K562 (cell line): ENCODE measurements around the gene GRM2. TPM values are rescaled to one million over a fixed set of nuclear protein-coding genes. Genes with fewer than 3 reads are reported as not detected.
A peak's percentile ranks its signal among the peaks of the same experiment; 100 is the strongest.

ENCODE experiments used
- ATAC-seq: fragments of 200-7000 bp; cut with Tn5 transposase; 3 replicates; pipeline ENCODE4 v1.9.1; 2020; ENCODE audit warnings: moderate library complexity
- BruUV-seq: library from RNA; stranded (reverse); fragments of 400-500 nt; replicated peaks from 2 replicates; lab custom pipeline; 2021; lab: Mats Ljungman, UMichigan
- CTCF ChIA-PET: fragments of 300-600 bp; formaldehyde crosslinking; extraction: SDS; loops from one replicate; lab custom pipeline; 2021; ENCODE audit warnings: low intra/inter-chr PET ratio; lab: Yijun Ruan, JAX
- POLR2A ChIA-PET: fragments of 300-600, 350-650 bp; sonication (Branson Sonifier 250); formaldehyde crosslinking; extraction: SDS; loops from one replicate; lab custom pipeline; 2021; ENCODE audit warnings: antibody characterized with exemption, inconsistent platforms; lab: Yijun Ruan, JAX
- DNase-seq, 4 experiments: peaks; one replicate each; pipeline versions ENCODE4 v3.0.0 to v3.0.0-alpha.2; 2011 to 2018; ENCODE audit warnings: low spot score in 3 of 4, mixed read lengths in 3 of 4; ENCODE audit errors: extremely low read depth in 1 of 4
- FAIRE-seq: peaks from 2 replicates; lab custom pipeline; 2011; peaks lifted over from hg19 to GRCh38; lab: Jason Lieb, UNC
- H2AFZ ChIP-seq: 2 replicates; pipeline ENCODE4 v1.6.0; 2011; ENCODE audit warnings: low read depth, low read length, control low read depth, inconsistent platforms
- H3K27ac ChIP-seq: fragments of 200-600 bp; 3 replicates; pipeline ENCODE4 v1.8.0; 2011; ENCODE audit warnings: low read depth, mild to moderate bottlenecking, control low read depth, inconsistent platforms, low read length, moderate library complexity, mixed read lengths; ENCODE audit errors: extremely low read depth
- H3K27me3 ChIP-seq, 2 experiments: fragments of 300-600 bp in 1 of 2; 2 replicates in 1 of 2; 3 replicates in 1 of 2; pipeline versions ENCODE4 v1.6.0 to v1.8.0; 2011; ENCODE audit warnings: inconsistent platforms in 2 of 2, low read length in 2 of 2, mild to moderate bottlenecking in 1 of 2, mixed read lengths in 1 of 2, moderate library complexity in 1 of 2; ENCODE audit not compliant: control insufficient read depth in 2 of 2, insufficient read depth in 2 of 2
- H3K36me3 ChIP-seq: fragments of 300-600 bp; 3 replicates; pipeline ENCODE4 v1.8.0; 2011; ENCODE audit warnings: mild to moderate bottlenecking, low read length, inconsistent platforms; ENCODE audit not compliant: control insufficient read depth, insufficient read depth
- H3K4me1 ChIP-seq, 2 experiments: fragments of 200-600 bp in 1 of 2; replicated peaks in 1 of 2; 2 replicates in 1 of 2; 3 replicates in 1 of 2; pipeline versions ENCODE4 v1.5.1 to v1.8.0; 2011; ENCODE audit warnings: inconsistent platforms in 2 of 2, low read length in 2 of 2, mild to moderate bottlenecking in 1 of 2, mixed read lengths in 1 of 2, moderate library complexity in 1 of 2; ENCODE audit not compliant: control insufficient read depth in 2 of 2, insufficient read depth in 2 of 2
- H3K4me2 ChIP-seq: 2 replicates; pipeline ENCODE4 v1.6.1; 2011; ENCODE audit warnings: low read length, control low read depth, inconsistent platforms, mixed read lengths; ENCODE audit not compliant: insufficient read depth
- H3K4me3 ChIP-seq: fragments of 200-600 bp; sonication (generic), shearing (Covaris generic); 2 replicates; pipeline ENCODE4 v1.5.1; 2016; ENCODE audit warnings: control low read depth, inconsistent platforms
- H3K79me2 ChIP-seq: fragments of 200-600 bp; 3 replicates; pipeline ENCODE4 v1.8.0; 2011; ENCODE audit warnings: low read length, inconsistent platforms; ENCODE audit not compliant: control insufficient read depth, insufficient read depth
- H3K9ac ChIP-seq, 2 experiments: 2 replicates each; pipeline versions ENCODE4 v1.6.0 to v1.6.1; 2011; ENCODE audit warnings: low read depth in 2 of 2, low read length in 2 of 2, control low read depth in 1 of 2, inconsistent platforms in 1 of 2, mild to moderate bottlenecking in 1 of 2, mixed read lengths in 1 of 2; ENCODE audit not compliant: insufficient read depth in 1 of 2
- H3K9me1 ChIP-seq: one replicate; pipeline ENCODE4 v1.6.0; 2011; ENCODE audit warnings: inconsistent platforms, mild to moderate bottlenecking, low read length, moderate library complexity; ENCODE audit not compliant: control insufficient read depth, insufficient read depth
- H3K9me3 ChIP-seq: replicated peaks from 2 replicates; pipeline ENCODE4 v1.5.1; 2011; ENCODE audit warnings: low read depth, low read length, inconsistent platforms; ENCODE audit not compliant: control insufficient read depth, insufficient read depth
- H4K20me1 ChIP-seq: replicated peaks from 2 replicates; pipeline ENCODE4 v1.6.1; 2011; ENCODE audit warnings: low read length, inconsistent platforms, mixed read lengths; ENCODE audit not compliant: control insufficient read depth, insufficient read depth
- ATF1 ChIP-seq, 2 experiments: fragments of 450-650 bp in 1 of 2; IDR thresholded peaks; 2 replicates each; pipeline ENCODE4 v1.6.1; 2016; ENCODE audit warnings: missing compliant biosample characterization in 1 of 2, missing genetic modification characterization in 1 of 2
- DNMT1 ChIP-seq: fragments of 450-650 bp; IDR thresholded peaks from 2 replicates; pipeline ENCODE4 v1.6.1; 2016; ENCODE audit warnings: antibody characterized with exemption, mild to moderate bottlenecking
- NELFE ChIP-seq: IDR thresholded peaks from 2 replicates; pipeline ENCODE4 v1.6.1; 2011; ENCODE audit warnings: mild to moderate bottlenecking; ENCODE audit not compliant: insufficient read depth, insufficient read length
- RBM39 ChIP-seq: fragments of 200-400 bp; formaldehyde crosslinking; optimal IDR thresholded peaks from 2 replicates; pipeline ENCODE3; 2018; ENCODE audit warnings: low read depth, low read length
- RUNX1 ChIP-seq: sonication (generic); IDR thresholded peaks from 2 replicates; pipeline ENCODE4 v1.6.1; 2016; ENCODE audit warnings: antibody characterized with exemption, low read depth
- ZKSCAN8 ChIP-seq: fragments of 200-800 bp; sonication (Bioruptor generic); IDR thresholded peaks from 2 replicates; pipeline ENCODE4 v1.6.1; 2016; ENCODE audit warnings: missing genetic modification characterization, missing compliant biosample characterization
- ZNF551 ChIP-seq: fragments of 250-450 bp; sonication (Bioruptor Pico); IDR thresholded peaks from 2 replicates; pipeline ENCODE4 v1.5.0; 2021; ENCODE audit warnings: mild to moderate bottlenecking, moderate library complexity
- WGBS: fragments of 100-300 bp; shearing (Covaris generic); methylation state at CpG from one replicate; pipeline ENCODE4 v1.1.6; 2016; ENCODE audit warnings: low coverage, mixed read lengths; ENCODE audit not compliant: insufficient coverage; ENCODE audit errors: missing lambda C conversion rate; 5-methylcytosine and 5-hydroxymethylcytosine counted together
- in situ Hi-C: fragments of 300-500 bp; cut with MboI; formaldehyde crosslinking; loops from 4 replicates; pipeline ENCODE4 v1.15.0; 2018; ENCODE audit warnings: inconsistent platforms, mixed read lengths
- intact Hi-C: fragments of 100-400 bp; cut with micrococcal nuclease; formaldehyde crosslinking; loops from 2 replicates; pipeline ENCODE4 v1.14.2; 2022
- polyA plus RNA-seq, 8 experiments: library from polyadenylated mRNA; depleted of rRNA in 4 of 8; stranded (reverse) in 5 of 8; unstranded in 3 of 8; fragments of >200 nt; fragmentation: Nextera tagmentation in 2 of 8; fragmentation: Illumina TruSeq in 1 of 8; extraction: Ambion mirVana in 2 of 8; extraction: Trizol in 1 of 8; gene quantifications; 2 replicates each; pipeline versions ENCODE4 v1.2.1 to v1.2.3, GENCODE V29; 2011 to 2014; ENCODE audit warnings: inconsistent platforms in 1 of 8, missing spikeins in 1 of 8
- total RNA-seq, 7 experiments: library from RNA; depleted of rRNA in 6 of 7; stranded (reverse); fragments of >200 nt in 6 of 7; fragmentation: Illumina TruSeq in 2 of 7; extraction: Trizol in 2 of 7; gene quantifications; 2 replicates each; pipeline versions ENCODE4 v1.2.1 to v1.2.3, GENCODE V29; 2011 to 2021; ENCODE audit warnings: low replicate concordance in 1 of 7
- TF ChIP-seq, protein P1 (sequence below): sonication (generic); formaldehyde crosslinking; IDR thresholded peaks from 2 replicates; pipeline ENCODE4 v1.9.0; 2022; ENCODE audit warnings: mild to moderate bottlenecking, missing genetic modification reagents
- TF ChIP-seq, protein P2 (sequence below): fragments of 450-650 bp; IDR thresholded peaks from one replicate; pipeline ENCODE4 v1.6.1; 2018; ENCODE audit warnings: mild to moderate bottlenecking, moderate library complexity; ENCODE audit not compliant: partially characterized antibody
- TF ChIP-seq, protein P3 (sequence below), 2 experiments: fragments of 200-800 bp in 1 of 2; sonication (Bioruptor generic) in 1 of 2; sonication (generic) in 1 of 2; formaldehyde crosslinking in 1 of 2; IDR thresholded peaks in 1 of 2; conservative IDR thresholded peaks in 1 of 2; 2 replicates each; pipeline versions ENCODE4 v1.5.0 to v1.6.1; 2016 to 2020; ENCODE audit warnings: missing compliant biosample characterization in 1 of 2, missing genetic modification characterization in 1 of 2, missing genetic modification reagents in 1 of 2
- TF ChIP-seq, protein P4 (sequence below): fragments of 450-650 bp; IDR thresholded peaks from 2 replicates; pipeline ENCODE4 v1.6.1; 2016; ENCODE audit warnings: antibody characterized with exemption

Gene GRM2
- total and polyA plus RNA-seq, 9 of the 15 experiments (the other 6 are each of a cell fraction or from before 2014, with no cell fraction given), result not detected

DNA sequence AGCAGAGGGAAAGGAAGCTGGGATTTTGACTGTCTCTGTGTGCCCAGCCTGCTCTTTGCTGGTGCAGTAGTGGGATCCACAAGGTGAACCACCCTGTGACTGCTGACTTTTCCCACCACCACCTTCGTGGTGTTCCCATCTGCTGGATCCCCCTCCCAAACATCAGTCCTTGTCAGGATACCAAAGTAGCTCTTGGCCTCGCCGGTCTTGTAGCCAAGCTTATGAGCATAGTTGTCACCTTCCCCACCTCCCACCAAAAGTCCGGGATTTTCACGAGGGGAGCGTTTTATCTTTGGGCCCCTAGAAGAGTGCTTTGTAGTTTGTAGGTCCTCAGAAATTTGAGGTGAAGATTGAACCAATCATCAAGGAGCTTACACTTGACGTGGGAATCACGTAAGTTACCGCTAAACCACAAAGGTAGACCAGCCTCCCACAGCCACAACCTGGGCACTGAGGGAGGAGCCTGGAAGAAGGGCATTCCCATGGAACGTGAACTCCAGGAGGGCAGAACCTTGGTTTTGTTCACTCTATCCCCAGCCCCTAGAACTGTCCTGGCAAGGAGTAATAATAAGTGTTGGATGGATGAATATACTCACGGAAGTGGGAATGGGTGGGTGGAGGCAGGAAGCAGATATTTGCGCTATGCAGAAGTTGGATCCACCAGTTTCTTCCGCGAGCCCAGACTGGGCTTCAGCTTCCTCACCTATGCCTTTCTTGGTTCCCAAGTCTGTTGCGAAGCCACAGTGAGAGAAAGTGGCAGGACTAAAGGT, 36.6 kb upstream of the GRM2 start:
- no peak for ATAC-seq
- H3K36me3 ChIP-seq, result 0 out of 3 replicates have a peak, but pooled peaks cover 6% of the 10 kb centered on the region
- BruUV-seq, result no TSS peak
- DNase-seq, result no peak
- H3K79me2 ChIP-seq, result peaks cover 10% of the 10 kb centered on the region; the same call in 2 of the 3 replicates
- 52% methylated on average over 14 of the region's 15 CpGs for WGBS
- POLR2A ChIA-PET, result interaction anchor here (0.6 to 1.6 kb wide), 5 partner anchors 11 to 1055 kb away, joined by 3 to 4 read pairs (median 3); partner anchors contain the start of gene DCAF1
- no peaks in the 10 kb centered on the region for H3K9me3 ChIP-seq
- no peak for FAIRE-seq
- no peaks in the 10 kb centered on the region for H3K9me1 ChIP-seq
- peak overlapping the region; percentile 28; the same call in 1 of the 3 replicates for H3K27ac ChIP-seq
- in situ Hi-C loops, result no loop called here
- H3K27me3 ChIP-seq, result no peaks in the 10 kb centered on the region
- CTCF ChIA-PET, result no interaction called here
- H2AFZ ChIP-seq, result peak overlapping the region; percentile 74
- TF ChIP-seq, protein P1, sequence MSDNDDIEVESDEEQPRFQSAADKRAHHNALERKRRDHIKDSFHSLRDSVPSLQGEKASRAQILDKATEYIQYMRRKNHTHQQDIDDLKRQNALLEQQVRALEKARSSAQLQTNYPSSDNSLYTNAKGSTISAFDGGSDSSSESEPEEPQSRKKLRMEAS (CRISPR knock-in tag), result no peak
- TF ChIP-seq, protein P2, sequence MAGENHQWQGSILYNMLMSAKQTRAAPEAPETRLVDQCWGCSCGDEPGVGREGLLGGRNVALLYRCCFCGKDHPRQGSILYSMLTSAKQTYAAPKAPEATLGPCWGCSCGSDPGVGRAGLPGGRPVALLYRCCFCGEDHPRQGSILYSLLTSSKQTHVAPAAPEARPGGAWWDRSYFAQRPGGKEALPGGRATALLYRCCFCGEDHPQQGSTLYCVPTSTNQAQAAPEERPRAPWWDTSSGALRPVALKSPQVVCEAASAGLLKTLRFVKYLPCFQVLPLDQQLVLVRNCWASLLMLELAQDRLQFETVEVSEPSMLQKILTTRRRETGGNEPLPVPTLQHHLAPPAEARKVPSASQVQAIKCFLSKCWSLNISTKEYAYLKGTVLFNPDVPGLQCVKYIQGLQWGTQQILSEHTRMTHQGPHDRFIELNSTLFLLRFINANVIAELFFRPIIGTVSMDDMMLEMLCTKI, result no peak
- no peak for TF ChIP-seq ZNF551 (CRISPR knock-in tag)
- TF ChIP-seq RBM39, result no peak
- TF ChIP-seq DNMT1, result no peak
- TF ChIP-seq ATF1 (CRISPR knock-in tag; IDR thresholded peaks at IDR 0.05), result no peak
- TF ChIP-seq ATF1 (tag; IDR thresholded peaks at IDR 0.05), result no peak
- TF ChIP-seq, protein P3, sequence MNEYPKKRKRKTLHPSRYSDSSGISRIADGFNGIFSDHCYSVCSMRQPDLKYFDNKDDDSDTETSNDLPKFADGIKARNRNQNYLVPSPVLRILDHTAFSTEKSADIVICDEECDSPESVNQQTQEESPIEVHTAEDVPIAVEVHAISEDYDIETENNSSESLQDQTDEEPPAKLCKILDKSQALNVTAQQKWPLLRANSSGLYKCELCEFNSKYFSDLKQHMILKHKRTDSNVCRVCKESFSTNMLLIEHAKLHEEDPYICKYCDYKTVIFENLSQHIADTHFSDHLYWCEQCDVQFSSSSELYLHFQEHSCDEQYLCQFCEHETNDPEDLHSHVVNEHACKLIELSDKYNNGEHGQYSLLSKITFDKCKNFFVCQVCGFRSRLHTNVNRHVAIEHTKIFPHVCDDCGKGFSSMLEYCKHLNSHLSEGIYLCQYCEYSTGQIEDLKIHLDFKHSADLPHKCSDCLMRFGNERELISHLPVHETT (CRISPR knock-in tag; conservative IDR thresholded peaks at IDR 0.05 in 1 of 2, IDR thresholded peaks at IDR 0.05 in 1 of 2), result no peak
- TF ChIP-seq NELFE, result no peak
- TF ChIP-seq, protein P4, sequence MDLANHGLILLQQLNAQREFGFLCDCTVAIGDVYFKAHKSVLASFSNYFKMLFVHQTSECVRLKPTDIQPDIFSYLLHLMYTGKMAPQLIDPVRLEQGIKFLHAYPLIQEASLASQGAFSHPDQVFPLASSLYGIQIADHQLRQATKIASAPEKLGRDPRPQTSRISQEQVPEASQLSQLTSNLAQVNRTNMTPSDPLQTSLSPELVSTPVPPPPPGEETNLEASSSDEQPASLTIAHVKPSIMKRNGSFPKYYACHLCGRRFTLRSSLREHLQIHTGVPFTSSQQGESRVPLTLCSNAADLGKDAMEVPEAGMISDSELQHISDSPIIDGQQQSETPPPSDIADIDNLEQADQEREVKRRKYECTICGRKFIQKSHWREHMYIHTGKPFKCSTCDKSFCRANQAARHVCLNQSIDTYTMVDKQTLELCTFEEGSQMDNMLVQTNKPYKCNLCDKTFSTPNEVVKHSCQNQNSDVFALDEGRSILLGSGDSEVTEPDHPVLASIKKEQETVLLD, result no peak
- no peak for TF ChIP-seq RUNX1
- TF ChIP-seq ZKSCAN8, result no peak
- H4K20me1 ChIP-seq, result no peaks in the 10 kb centered on the region
- intact Hi-C loops, result no loop called here
- peaks cover 21 to 26% of the 10 kb centered on the region in 2 experiments; a peak in 4 of 5 replicates for H3K4me1 ChIP-seq
- peak overlapping the region; percentile 83 for H3K4me2 ChIP-seq
- H3K4me3 ChIP-seq, result peak overlapping the region; percentile 83
- H3K9ac ChIP-seq, result peak overlapping the region; percentile 39 to 98; a peak in 3 of 4 replicates
